ENCODE results near the gene STMN1.

DNA sequence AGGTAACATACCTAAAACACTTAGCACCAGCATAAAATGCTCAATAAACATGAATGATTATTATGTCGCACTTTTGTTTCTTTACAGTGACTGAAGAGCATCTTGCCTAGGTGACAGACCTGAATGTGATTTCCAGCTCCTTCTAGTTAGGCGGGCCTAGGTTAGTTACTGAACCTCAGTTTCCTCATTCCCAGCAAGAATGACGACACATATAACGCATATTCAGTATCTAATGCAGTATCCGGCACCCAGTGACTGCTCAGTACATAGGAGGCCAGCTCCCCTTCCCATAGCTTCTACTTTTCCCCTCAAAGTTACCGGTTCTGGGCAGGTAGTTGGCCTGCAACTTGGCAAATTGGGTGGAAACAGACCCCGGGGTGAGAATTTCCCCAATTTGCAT, 47.7 kb downstream of the STMN1 start:
- TF ChIP-seq, protein P1, sequence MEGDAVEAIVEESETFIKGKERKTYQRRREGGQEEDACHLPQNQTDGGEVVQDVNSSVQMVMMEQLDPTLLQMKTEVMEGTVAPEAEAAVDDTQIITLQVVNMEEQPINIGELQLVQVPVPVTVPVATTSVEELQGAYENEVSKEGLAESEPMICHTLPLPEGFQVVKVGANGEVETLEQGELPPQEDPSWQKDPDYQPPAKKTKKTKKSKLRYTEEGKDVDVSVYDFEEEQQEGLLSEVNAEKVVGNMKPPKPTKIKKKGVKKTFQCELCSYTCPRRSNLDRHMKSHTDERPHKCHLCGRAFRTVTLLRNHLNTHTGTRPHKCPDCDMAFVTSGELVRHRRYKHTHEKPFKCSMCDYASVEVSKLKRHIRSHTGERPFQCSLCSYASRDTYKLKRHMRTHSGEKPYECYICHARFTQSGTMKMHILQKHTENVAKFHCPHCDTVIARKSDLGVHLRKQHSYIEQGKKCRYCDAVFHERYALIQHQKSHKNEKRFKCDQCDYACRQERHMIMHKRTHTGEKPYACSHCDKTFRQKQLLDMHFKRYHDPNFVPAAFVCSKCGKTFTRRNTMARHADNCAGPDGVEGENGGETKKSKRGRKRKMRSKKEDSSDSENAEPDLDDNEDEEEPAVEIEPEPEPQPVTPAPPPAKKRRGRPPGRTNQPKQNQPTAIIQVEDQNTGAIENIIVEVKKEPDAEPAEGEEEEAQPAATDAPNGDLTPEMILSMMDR (conservative IDR thresholded peaks at IDR 0.05; ENCODE audit: low read depth, low read length) = no peak
- TF ChIP-seq EZH2 (IDR thresholded peaks at IDR 0.05; ENCODE audit: low read length, unreplicated experiment) = no peak

Measured in PC-3 (cell line).